ENCODE results near the gene TMEM82. TPM values are rescaled to one million over a fixed set of nuclear protein-coding genes. Genes with fewer than 3 reads are reported as not detected.

Gene TMEM82
- polyA plus RNA-seq, 1 donor (not counting 4 experiments of a cell fraction or from before 2014, with no cell fraction given): not detected

DNA sequence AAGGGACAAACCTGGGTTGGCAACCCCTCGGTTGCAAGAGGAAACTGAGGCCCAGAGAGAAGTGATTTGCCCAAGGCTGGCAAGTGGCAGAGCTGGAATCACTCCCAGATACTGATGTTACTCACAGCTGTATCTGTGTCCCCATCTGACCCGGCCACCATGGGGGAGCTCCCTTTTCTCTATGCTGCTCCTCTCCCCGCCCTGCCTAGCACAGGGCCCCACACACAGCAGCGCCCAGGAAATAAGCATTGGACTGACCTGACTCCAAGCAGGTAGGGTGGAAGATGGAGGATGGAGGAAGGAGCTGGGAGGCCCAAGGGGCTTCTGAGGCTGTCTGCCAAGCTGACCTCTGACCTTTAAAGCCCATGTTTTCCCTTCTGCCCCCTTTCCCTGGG, 13.3 kb downstream of the TMEM82 start:
- H3K9me1 ChIP-seq (ENCODE audit: control insufficient read depth, extremely low read depth, insufficient read depth, low read length): no peaks in the 10 kb centered on the region
- no peaks in the 10 kb centered on the region for H4K20me1 ChIP-seq (ENCODE audit: control insufficient read depth, extremely low read depth, insufficient read depth, low read length)
- no peak for FAIRE-seq
- peaks cover 17% of the 10 kb centered on the region for H3K79me2 ChIP-seq (ENCODE audit: control insufficient read depth, insufficient read depth, low read length)
- H3K4me2 ChIP-seq (ENCODE audit: control insufficient read depth, extremely low read depth, insufficient read depth, low read depth, low read length): no peak overlapping the region
- H3K4me1 ChIP-seq (ENCODE audit: control insufficient read depth, extremely low read depth, insufficient read depth, low read length): peaks cover 24% of the 10 kb centered on the region
- no peak overlapping the region for H3K4me3 ChIP-seq (ENCODE audit: control insufficient read depth in 2 of 3, extremely low read depth in 1 of 3, insufficient read depth in 2 of 3, low read depth in 1 of 3, low read length in 3 of 3)
- dilution Hi-C loops (cut with MboI; ENCODE audit: extremely low pct_ligation_motif_present, low sequenced_read_pairs): no loop called here
- H3K27ac ChIP-seq (ENCODE audit: control insufficient read depth, insufficient read depth, low read length): no peak overlapping the region
- no peaks in the 10 kb centered on the region for H3K36me3 ChIP-seq (ENCODE audit: control insufficient read depth in 2 of 2, extremely low read depth in 1 of 2, insufficient read depth in 2 of 2, low read length in 2 of 2)
- no peak for DNase-seq (ENCODE audit: low read depth, low spot score)
- no peaks in the 10 kb centered on the region for H3K9me3 ChIP-seq (ENCODE audit: control insufficient read depth, low read depth, low read length)
- H3K27me3 ChIP-seq (ENCODE audit: control insufficient read depth, extremely low read depth, insufficient read depth, low read length): no peaks in the 10 kb centered on the region
- no peak overlapping the region for H3K9ac ChIP-seq (ENCODE audit: control insufficient read depth, extremely low read depth, insufficient read depth, low read length)
- TF ChIP-seq EZH2 (IDR thresholded peaks at IDR 0.05; ENCODE audit: low read length) (no peak), CTCF (optimal IDR thresholded peaks at IDR 0.05 in 1 of 3, IDR thresholded peaks at IDR 0.05 in 1 of 3, conservative IDR thresholded peaks at IDR 0.05 in 1 of 3; ENCODE audit: extremely low read depth in 1 of 3, insufficient read depth in 2 of 3, low read length in 3 of 3) (no peak)
- no peak overlapping the region for H2AFZ ChIP-seq (ENCODE audit: control insufficient read depth, low read length)

DNA sequence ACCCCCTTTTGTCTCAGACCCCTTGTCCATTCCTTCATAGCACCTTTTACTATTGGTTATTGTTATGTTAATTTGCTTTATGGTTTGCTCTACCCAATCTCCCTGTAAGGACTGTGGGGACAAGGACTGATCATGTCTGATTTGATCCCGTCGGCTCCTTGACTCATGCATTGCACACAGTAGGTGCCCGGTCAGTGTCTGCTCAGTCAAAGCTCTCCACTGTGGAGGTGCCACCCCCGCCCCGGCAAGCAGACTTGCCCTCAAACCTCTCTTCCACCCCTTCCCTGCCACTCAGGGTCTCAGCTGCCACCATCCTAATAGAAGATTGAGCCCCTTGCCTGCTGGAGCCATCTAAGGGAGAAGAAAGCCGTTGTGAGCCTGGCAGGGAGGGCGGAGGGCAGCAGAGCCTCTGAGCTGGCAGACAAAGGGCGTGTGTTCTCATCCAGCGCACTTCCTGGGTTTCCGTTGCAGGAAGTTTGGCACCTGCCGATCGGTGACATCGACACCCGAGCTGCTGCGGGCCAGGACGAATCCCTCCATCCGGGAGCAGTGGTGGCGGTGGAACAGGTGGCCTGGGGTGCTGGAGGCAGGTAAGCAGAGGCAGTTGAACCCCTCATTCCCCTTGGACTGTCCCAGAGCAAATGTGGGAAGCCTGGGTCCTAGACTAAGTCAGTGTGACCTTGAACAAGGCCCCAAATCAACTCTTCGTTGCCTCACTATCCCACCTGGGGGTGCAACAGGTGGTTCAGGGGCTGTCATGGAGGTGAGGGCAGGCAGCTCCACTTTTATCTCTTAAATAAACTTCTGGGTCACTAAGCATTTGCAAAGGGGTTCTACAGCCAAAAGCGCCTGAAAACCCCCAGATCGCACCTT, 14.1 kb downstream of the TMEM82 start:
- H3K36me3 ChIP-seq (ENCODE audit: control insufficient read depth in 2 of 2, extremely low read depth in 1 of 2, insufficient read depth in 2 of 2, low read length in 2 of 2): peaks cover 0 to 5% of the 10 kb centered on the region in 2 experiments
- FAIRE-seq (peak; percentile 81), DNase-seq (ENCODE audit: low read depth, low spot score) (no peak)
- peaks cover 30% of the 10 kb centered on the region for H3K4me1 ChIP-seq (ENCODE audit: control insufficient read depth, extremely low read depth, insufficient read depth, low read length)
- dilution Hi-C loops (cut with MboI; ENCODE audit: extremely low pct_ligation_motif_present, low sequenced_read_pairs): no loop called here
- peak overlapping the region; percentile 75 for H3K4me2 ChIP-seq (ENCODE audit: control insufficient read depth, extremely low read depth, insufficient read depth, low read depth, low read length)
- no peaks in the 10 kb centered on the region for H3K9me3 ChIP-seq (ENCODE audit: control insufficient read depth, low read depth, low read length)
- TF ChIP-seq CTCF (optimal IDR thresholded peaks at IDR 0.05 in 1 of 3, IDR thresholded peaks at IDR 0.05 in 1 of 3, conservative IDR thresholded peaks at IDR 0.05 in 1 of 3; ENCODE audit: extremely low read depth in 1 of 3, insufficient read depth in 2 of 3, low read length in 3 of 3): no peak
- no peaks in the 10 kb centered on the region for H3K9me1 ChIP-seq (ENCODE audit: control insufficient read depth, extremely low read depth, insufficient read depth, low read length)
- peak overlapping the region; percentile 74 for H2AFZ ChIP-seq (ENCODE audit: control insufficient read depth, low read length)
- peak overlapping the region in 2 of 3 experiments; percentile 5 to 44 for H3K4me3 ChIP-seq (ENCODE audit: control insufficient read depth in 2 of 3, extremely low read depth in 1 of 3, insufficient read depth in 2 of 3, low read depth in 1 of 3, low read length in 3 of 3)
- no peak overlapping the region for H3K27ac ChIP-seq (ENCODE audit: control insufficient read depth, insufficient read depth, low read length)
- H3K9ac ChIP-seq (ENCODE audit: control insufficient read depth, extremely low read depth, insufficient read depth, low read length): no peak overlapping the region
- H3K27me3 ChIP-seq (ENCODE audit: control insufficient read depth, extremely low read depth, insufficient read depth, low read length): no peaks in the 10 kb centered on the region
- no peaks in the 10 kb centered on the region for H4K20me1 ChIP-seq (ENCODE audit: control insufficient read depth, extremely low read depth, insufficient read depth, low read length)
- H3K79me2 ChIP-seq (ENCODE audit: control insufficient read depth, insufficient read depth, low read length): peaks cover 24% of the 10 kb centered on the region

Measured in keratinocyte (primary cell).